ENCODE data around the gene FECH.
"Not testable (repeated sequence)": the region's sequence is repeated elsewhere in the genome, so short reads cannot be mapped to it uniquely, and the experiment has no call there.

FECH gene

GRCh38 chr18:57586251-57587049, at the start of gene FECH:
Gene FECH, minus strand, starts transcription at chr18:57586702. Its CDS starts 82 bp downstream, at chr18:57586620.
- DNase-seq = peak; percentile 54

- DNase-seq = no peak
Measured at GRCh38 chr18:57635003-57635822, 48.7 kb upstream of the FECH start.

- no peak for DNase-seq
Measured at GRCh38 chr18:57631697-57632096, 45.2 kb upstream of the FECH start.

- no peak for DNase-seq
Measured at GRCh38 chr18:57630754-57631595, 44.5 kb upstream of the FECH start.

GRCh38 chr18:57630002-57630753, 43.7 kb upstream of the FECH start:
- peak; percentile 92 for DNase-seq

GRCh38 chr18:57629422-57629821, 42.9 kb upstream of the FECH start:
- DNase-seq = no peak

- DNase-seq = no peak
Measured at GRCh38 chr18:57627488-57627887, 41.0 kb upstream of the FECH start.

GRCh38 chr18:57624988-57625387, 38.5 kb upstream of the FECH start:
- DNase-seq = no peak

GRCh38 chr18:57621246-57621604, 34.7 kb upstream of the FECH start:
- no peak for DNase-seq

GRCh38 chr18:57619876-57620275, 33.4 kb upstream of the FECH start:
- no peak for DNase-seq

- DNase-seq = no peak
Measured at GRCh38 chr18:57618910-57619309, 32.4 kb upstream of the FECH start.

GRCh38 chr18:57603871-57604270, 17.4 kb upstream of the FECH start:
- DNase-seq = no peak

- no peak for DNase-seq
Measured at GRCh38 chr18:57595347-57595746, 8.8 kb upstream of the FECH start.

- not testable (repeated sequence) for DNase-seq
Measured at GRCh38 chr18:57592716-57593115, 6.2 kb upstream of the FECH start.

- peak; percentile 16 for DNase-seq
Measured at GRCh38 chr18:57589161-57589560, 2.7 kb upstream of the FECH start.

- DNase-seq = no peak
Measured at GRCh38 chr18:57587098-57587661, 678 bp upstream of the FECH start.

- no peak for DNase-seq
Measured at GRCh38 chr18:57585855-57586250, 649 bp downstream of the FECH start.

GRCh38 chr18:57585421-57585820, 1.1 kb downstream of the FECH start:
- no peak for DNase-seq

- DNase-seq = no peak
Measured at GRCh38 chr18:57584444-57584843, 2.1 kb downstream of the FECH start.

- DNase-seq = no peak
Measured at GRCh38 chr18:57583297-57583835, 3.1 kb downstream of the FECH start.

GRCh38 chr18:57581301-57581934, 5.1 kb downstream of the FECH start:
- DNase-seq = peak; percentile 22

Data from NCI-H2107 (cell line).